Measurements from ENCODE around the gene RAD51. TPM values are rescaled to one million over a fixed set of nuclear protein-coding genes. Genes with fewer than 3 reads are reported as not detected.

RAD51 gene
- total RNA-seq, 1 donor from 2014 or later = 48.1 TPM

DNA sequence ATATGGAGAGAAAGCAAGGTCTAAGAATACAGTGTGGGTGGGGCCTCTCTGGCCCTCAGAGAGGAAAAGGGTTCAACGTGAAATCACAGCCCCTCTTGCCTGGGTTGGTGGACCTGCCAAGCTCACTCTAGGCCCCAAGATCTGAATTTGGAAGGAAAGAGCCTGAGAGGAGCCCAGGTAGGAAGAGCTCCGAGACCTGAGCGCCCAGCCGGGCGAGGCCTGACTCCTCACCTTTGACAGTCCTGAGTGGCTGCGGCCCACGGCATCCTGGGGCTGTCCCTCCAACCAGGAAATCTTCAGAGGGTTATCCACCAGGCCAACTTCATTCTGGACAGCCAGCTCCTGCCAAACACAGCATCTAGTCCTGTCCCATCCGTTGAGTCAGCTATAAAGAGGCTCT, 78.5 kb downstream of the RAD51 start:
- no peaks in the 10 kb centered on the region for H3F3A ChIP-seq (ENCODE audit: low read depth)
- H2AFZ ChIP-seq (replicated peaks) = no peak overlapping the region
- no peak overlapping the region for H3K27ac ChIP-seq
- H3K9me3 ChIP-seq (ENCODE audit: low read depth) = no peaks in the 10 kb centered on the region
- no peaks in the 10 kb centered on the region for H3K79me2 ChIP-seq (ENCODE audit: low read depth)
- no peaks in the 10 kb centered on the region for H4K20me1 ChIP-seq (ENCODE audit: low read depth)
- Mint-ChIP-seq H3K4me3 (no peak overlapping the region), H3K9me3 (no peaks in the 10 kb centered on the region), H3K36me3 (peaks cover 18% of the 10 kb centered on the region), H3K27ac (no peak overlapping the region), H3K4me1 (peaks cover 9% of the 10 kb centered on the region), H3K27me3 (ENCODE audit: insufficient read depth, low read depth) (peaks cover 3% of the 10 kb centered on the region)
- no peak for TF ChIP-seq EZH2phosphoT487 (IDR thresholded peaks at IDR 0.05)
- no peak for TF ChIP-seq EZH2 (IDR thresholded peaks at IDR 0.05)
- TF ChIP-seq, protein P1, sequence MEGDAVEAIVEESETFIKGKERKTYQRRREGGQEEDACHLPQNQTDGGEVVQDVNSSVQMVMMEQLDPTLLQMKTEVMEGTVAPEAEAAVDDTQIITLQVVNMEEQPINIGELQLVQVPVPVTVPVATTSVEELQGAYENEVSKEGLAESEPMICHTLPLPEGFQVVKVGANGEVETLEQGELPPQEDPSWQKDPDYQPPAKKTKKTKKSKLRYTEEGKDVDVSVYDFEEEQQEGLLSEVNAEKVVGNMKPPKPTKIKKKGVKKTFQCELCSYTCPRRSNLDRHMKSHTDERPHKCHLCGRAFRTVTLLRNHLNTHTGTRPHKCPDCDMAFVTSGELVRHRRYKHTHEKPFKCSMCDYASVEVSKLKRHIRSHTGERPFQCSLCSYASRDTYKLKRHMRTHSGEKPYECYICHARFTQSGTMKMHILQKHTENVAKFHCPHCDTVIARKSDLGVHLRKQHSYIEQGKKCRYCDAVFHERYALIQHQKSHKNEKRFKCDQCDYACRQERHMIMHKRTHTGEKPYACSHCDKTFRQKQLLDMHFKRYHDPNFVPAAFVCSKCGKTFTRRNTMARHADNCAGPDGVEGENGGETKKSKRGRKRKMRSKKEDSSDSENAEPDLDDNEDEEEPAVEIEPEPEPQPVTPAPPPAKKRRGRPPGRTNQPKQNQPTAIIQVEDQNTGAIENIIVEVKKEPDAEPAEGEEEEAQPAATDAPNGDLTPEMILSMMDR (IDR thresholded peaks at IDR 0.05) = no peak
- no peaks in the 10 kb centered on the region for H3K36me3 ChIP-seq
- H3K4me1 ChIP-seq = no peaks in the 10 kb centered on the region
- no peak for DNase-seq (ENCODE audit: low spot score)
- H3K4me3 ChIP-seq = no peak overlapping the region
- no peak overlapping the region for H3K9ac ChIP-seq
- H3K4me2 ChIP-seq = no peak overlapping the region
- H3K27me3 ChIP-seq = no peaks in the 10 kb centered on the region

DNA sequence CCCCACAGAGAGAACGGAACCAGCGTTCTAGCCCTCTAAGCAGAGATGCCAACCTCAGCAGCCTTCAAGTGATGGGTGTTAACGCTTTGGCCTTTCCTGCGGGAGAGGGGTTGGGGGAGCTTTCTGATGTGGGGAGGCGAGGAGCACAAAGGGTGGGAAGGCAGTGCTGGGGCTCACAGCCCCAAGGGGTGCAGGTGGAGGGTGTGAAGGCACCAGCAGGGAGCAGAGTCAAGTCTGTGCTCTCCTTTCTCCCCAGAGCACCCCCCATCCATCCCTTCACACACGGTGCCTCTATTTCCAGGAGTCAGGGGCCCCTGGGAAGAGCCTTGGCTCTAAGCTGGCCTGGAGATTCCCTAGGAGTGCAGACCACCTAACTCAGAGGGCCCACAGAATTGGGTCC, 78.9 kb downstream of the RAD51 start:
- H3K27ac ChIP-seq = no peak overlapping the region
- H3K36me3 ChIP-seq = no peaks in the 10 kb centered on the region
- H3K4me2 ChIP-seq = no peak overlapping the region

DNA sequence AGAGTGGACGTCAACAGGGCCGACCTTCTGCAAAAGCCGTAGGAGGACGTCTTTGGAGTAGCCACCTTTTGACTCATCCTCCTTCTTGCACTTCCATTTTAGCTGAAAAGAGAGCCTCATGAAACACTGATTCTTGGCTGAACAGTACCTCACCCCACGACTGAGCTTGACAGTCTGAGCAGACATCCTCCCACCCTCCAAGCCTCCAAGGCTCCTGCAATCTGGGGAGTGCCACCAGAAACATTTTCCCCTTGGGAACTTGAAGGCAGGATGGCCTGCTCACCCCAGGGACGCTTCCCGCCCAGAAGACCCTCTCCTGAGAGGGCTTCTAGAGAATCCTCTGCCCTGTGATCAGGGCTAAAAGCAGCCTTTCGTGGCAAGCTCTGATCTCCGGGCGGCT, 80.0 kb downstream of the RAD51 start:
- H2AFZ ChIP-seq (replicated peaks) = no peak overlapping the region
- no peak overlapping the region for H3K27ac ChIP-seq
- H3K9me3 ChIP-seq (ENCODE audit: low read depth) = no peaks in the 10 kb centered on the region
- H3K4me3 ChIP-seq = no peak overlapping the region
- H3K4me2 ChIP-seq = no peak overlapping the region
- H3K9me3 Mint-ChIP-seq = no peaks in the 10 kb centered on the region
- no peak overlapping the region for H3K4me3 Mint-ChIP-seq
- H3K27ac Mint-ChIP-seq = peak overlapping the region; percentile 4
- H3K4me1 Mint-ChIP-seq = peaks cover 3% of the 10 kb centered on the region
- DNase-seq (ENCODE audit: low spot score) = no peak
- H3K36me3 ChIP-seq = no peaks in the 10 kb centered on the region
- H4K20me1 ChIP-seq (ENCODE audit: low read depth) = no peaks in the 10 kb centered on the region
- peaks cover 22% of the 10 kb centered on the region for H3K36me3 Mint-ChIP-seq
- H3K27me3 ChIP-seq = no peaks in the 10 kb centered on the region
- TF ChIP-seq EZH2 (IDR thresholded peaks at IDR 0.05) = no peak
- no peak for TF ChIP-seq EZH2phosphoT487 (IDR thresholded peaks at IDR 0.05)
- TF ChIP-seq, protein P1 (IDR thresholded peaks at IDR 0.05) = no peak
- no peaks in the 10 kb centered on the region for H3K79me2 ChIP-seq (ENCODE audit: low read depth)
- peaks cover 3% of the 10 kb centered on the region for H3K27me3 Mint-ChIP-seq (ENCODE audit: insufficient read depth, low read depth)
- no peaks in the 10 kb centered on the region for H3F3A ChIP-seq (ENCODE audit: low read depth)
- no peak overlapping the region for H3K9ac ChIP-seq
- no peaks in the 10 kb centered on the region for H3K4me1 ChIP-seq

More for the DNA sequence above, 78.9 kb downstream of the RAD51 start:
- Mint-ChIP-seq H3K36me3 (peaks cover 17% of the 10 kb centered on the region), H3K4me3 (no peak overlapping the region), H3K9me3 (no peaks in the 10 kb centered on the region), H3K27me3 (ENCODE audit: insufficient read depth, low read depth) (peaks cover 3% of the 10 kb centered on the region), H3K4me1 (peaks cover 9% of the 10 kb centered on the region), H3K27ac (no peak overlapping the region)
- Histone ChIP-seq H3K27me3 (no peaks in the 10 kb centered on the region), H3K4me1 (no peaks in the 10 kb centered on the region), H3K4me3 (no peak overlapping the region), H3K9me3 (ENCODE audit: low read depth) (no peaks in the 10 kb centered on the region), H3F3A (ENCODE audit: low read depth) (no peaks in the 10 kb centered on the region), H4K20me1 (ENCODE audit: low read depth) (no peaks in the 10 kb centered on the region), H3K79me2 (ENCODE audit: low read depth) (no peaks in the 10 kb centered on the region), H3K9ac (no peak overlapping the region), H2AFZ (replicated peaks) (no peak overlapping the region)
- DNase-seq (ENCODE audit: low spot score) = no peak
- TF ChIP-seq EZH2 (IDR thresholded peaks at IDR 0.05) = no peak
- TF ChIP-seq, protein P1 (IDR thresholded peaks at IDR 0.05) = no peak
- TF ChIP-seq EZH2phosphoT487 (IDR thresholded peaks at IDR 0.05) = no peak

Measured in neural progenitor cell (in vitro differentiated cells).